Stimulated activated CD8-positive, alpha-beta memory T cell treated with anti-CD3 and anti-CD28 coated beads, Interleukin-4, amount 100 ng/mL, for 1 hour (primary cell): ENCODE data around the gene SFTPB.
"Not testable (repeated sequence)": the region's sequence is repeated elsewhere in the genome, so short reads cannot be mapped to it uniquely, and the experiment has no call there.

ENCODE experiments used
- DNase-seq, 2 donors: peaks; one replicate each; pipeline ENCODE4 v3.0.0-alpha.2; 2020; ENCODE audit warnings: low read depth in 2 of 2, low spot score in 1 of 2

The SFTPB gene

DNA sequence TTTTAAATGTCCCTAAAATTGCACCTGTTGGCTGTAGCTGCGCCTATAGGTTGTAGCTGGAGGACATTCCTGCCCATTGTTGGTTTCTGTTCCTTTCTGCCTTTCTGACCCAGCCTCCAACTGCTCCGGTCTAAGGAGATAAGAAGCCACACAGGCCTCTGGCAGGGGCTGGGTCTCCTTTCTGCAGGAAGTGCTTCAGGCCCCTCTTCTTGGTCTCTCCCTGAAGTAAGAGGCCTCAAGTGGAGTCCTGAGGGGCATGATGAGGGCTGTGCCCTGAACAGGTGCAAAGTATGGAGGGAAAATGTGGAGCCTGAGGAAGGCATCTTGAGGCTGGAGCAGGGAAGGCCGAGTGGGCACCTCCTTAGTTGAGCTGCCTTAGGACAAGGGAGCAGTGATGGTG is 10.4 kb upstream of the SFTPB start:
- DNase-seq, result no peak

DNA sequence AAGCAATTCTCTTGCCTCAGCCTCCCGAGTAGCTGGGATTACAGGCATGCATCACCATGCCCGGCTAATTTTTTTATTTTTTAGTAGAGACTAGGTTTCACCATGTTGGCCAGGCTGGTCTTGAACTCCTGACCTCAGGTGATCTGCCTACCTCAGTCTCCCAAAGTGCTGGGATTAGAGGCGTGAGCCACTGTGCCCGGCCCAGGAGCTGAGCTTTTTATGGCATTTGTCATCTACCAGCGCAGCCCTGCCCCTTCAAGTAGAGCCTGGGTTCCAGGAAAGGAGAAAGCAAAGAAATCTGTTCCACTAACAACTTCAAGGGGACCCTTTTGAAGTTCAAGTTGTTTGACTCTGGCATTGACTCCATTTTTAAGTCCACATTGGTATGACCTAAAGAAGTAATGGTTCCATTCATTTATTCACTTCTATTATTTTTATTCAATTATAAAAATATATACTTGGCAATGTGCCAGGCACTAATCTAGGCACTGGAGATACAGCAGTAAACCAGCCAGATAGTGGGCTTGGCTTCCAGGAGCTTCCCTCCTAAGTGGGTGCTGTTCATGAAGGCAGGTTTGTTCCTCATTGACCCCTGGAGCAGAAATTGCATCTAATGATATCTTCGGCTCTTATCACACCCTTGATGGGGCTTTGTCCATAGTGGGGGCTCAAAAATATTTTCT is 8.0 kb upstream of the SFTPB start:
- no peak for DNase-seq

DNA sequence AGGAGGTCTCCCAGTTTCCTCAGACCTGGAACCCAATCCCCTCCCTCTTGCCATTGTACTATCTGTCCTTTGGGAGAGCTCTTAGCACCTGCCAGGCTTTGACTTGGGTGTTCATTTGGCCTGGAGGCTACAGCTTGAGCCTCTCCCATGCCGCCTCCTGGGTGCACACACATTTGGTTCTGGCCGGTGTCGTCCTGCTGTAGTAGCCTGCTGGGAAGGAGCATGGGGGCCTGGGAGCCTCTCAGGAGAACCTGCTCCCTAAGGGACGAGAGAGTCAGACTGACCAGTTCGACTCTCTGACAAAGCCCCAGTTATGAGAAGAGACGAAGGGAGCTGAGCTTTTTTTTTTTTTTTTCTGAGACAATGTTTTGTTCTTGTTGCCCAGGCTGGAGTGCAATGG is 7.4 kb upstream of the SFTPB start:
- DNase-seq, result no peak

- DNase-seq, result no peak
These were observed 6.4 kb upstream of the SFTPB start for GRCh38 chr2:85674417-85674816.

- DNase-seq, result no peak
These were observed 5.8 kb upstream of the SFTPB start for GRCh38 chr2:85673716-85674375.

GRCh38 chr2:85672456-85672855 is 4.5 kb upstream of the SFTPB start:
- no peak for DNase-seq

- not testable (repeated sequence) for DNase-seq
These were observed 2.4 kb upstream of the SFTPB start for GRCh38 chr2:85670416-85670815.

GRCh38 chr2:85669549-85669948 is 1.6 kb upstream of the SFTPB start:
- no peak for DNase-seq

DNA sequence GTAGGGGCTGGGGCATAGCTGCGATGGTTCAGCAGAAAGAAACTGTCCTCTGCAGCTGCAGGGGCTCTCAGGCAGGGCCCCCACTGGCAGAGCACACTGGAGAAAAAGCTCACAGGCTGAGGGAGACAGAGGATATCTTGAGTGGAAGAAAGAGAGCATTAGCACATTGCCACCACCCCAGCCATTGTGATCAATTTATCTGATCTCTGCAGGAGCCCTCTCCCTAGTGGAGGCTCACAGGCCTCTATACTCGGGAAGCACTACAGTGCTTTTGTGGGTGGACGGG is 801 bp upstream of the SFTPB start:
- no peak for DNase-seq

DNA sequence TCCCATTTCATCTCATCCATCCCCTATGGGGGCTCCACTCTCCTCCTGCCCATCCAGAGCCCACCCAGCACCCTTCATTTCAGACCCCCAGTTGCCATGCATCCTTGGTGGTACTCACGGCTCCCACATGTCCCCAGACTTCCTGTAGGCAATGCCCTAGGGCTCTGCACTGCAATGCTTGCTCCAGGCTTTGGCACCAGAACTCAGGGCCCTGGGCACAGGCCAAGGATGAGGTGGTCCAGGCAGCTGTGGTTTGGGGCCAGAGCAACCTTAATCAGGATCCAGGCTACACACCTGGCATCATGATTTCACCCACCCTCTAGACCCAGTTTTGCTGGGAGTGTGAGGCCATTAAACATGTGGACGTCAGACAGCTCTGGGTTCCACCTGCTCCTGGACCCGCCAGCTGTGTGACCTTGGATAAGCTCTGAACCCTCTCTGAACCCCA is 414 bp downstream of the SFTPB start:
- no peak for DNase-seq

DNA sequence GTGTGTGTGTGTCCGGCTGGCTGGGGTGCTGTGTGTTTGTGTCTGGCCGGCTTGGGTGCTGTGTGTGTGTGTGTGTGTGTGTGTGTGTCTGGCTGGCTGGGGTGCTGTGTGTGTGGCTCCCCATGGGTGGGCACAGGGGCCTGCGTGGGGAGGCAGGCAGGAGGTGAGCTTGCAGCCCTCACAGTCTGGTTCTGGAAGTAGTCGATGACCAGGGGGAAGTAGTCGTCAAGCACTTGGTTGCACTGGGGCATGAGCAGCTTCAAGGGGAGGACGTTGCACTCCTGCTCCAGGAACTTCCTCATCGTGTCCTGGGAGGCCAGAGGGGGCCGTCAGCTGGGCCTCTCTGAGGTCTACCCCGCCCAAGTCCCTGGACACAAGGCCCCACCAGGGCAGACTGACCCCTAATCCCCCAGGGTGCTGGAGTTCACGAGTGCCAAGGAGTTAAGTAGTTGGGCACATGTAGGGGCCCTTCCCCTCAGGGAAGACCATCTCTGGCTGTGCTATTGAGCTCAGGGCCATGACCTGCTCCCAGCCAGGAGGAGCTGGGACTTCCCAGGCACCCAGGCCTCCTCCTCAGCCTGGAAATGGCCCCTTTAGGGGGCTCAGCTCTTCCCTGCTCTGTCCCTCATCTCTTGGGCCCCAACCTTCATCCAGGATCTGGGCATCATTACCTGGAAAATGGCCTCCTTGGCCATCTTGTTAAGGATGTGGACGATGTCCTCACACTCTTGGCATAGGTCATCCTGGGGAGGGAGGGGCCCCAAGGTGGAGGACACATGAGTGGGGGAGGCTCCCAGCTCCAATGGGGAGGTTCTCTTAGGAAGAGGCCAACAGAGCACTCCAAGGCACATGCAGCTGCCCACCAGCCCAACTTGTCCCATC is 1.3 kb downstream of the SFTPB start:
- DNase-seq, result no peak

- DNase-seq, result no peak
These were observed 2.0 kb downstream of the SFTPB start for GRCh38 chr2:85666016-85666415.

DNA sequence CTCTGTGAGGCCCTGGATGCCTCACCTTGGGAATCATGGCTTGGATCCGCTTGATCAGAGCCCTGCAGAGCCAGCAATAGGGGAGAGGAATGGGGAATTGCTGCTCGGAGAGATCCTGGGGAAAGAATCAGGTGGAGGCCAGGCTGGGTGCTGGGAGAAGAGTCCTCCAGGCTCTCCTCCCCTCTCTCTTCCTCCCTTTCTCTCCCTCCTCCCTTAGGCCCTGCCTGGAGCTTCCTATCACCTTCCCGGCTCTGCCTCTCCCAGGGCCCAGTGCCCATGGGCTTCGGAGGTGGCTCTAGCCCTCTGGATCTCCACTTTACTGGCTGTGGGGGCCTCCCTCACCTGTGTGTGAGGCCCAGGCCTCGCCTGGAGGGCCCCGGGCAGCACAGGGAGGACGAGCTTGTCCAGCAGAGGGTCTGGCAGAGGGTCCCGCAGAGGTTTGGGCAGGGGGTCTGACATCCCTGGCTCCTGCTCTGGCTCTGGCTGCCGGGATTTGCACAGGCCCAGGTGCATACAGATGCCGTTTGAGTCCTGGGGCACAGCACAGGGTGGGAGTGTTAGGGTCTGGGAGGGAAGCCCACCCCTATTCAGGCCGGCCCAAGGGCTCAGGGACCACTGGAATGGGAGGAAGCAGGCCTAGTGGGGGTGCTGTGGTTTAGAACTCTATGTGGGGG is 2.6 kb downstream of the SFTPB start:
- no peak for DNase-seq

DNA sequence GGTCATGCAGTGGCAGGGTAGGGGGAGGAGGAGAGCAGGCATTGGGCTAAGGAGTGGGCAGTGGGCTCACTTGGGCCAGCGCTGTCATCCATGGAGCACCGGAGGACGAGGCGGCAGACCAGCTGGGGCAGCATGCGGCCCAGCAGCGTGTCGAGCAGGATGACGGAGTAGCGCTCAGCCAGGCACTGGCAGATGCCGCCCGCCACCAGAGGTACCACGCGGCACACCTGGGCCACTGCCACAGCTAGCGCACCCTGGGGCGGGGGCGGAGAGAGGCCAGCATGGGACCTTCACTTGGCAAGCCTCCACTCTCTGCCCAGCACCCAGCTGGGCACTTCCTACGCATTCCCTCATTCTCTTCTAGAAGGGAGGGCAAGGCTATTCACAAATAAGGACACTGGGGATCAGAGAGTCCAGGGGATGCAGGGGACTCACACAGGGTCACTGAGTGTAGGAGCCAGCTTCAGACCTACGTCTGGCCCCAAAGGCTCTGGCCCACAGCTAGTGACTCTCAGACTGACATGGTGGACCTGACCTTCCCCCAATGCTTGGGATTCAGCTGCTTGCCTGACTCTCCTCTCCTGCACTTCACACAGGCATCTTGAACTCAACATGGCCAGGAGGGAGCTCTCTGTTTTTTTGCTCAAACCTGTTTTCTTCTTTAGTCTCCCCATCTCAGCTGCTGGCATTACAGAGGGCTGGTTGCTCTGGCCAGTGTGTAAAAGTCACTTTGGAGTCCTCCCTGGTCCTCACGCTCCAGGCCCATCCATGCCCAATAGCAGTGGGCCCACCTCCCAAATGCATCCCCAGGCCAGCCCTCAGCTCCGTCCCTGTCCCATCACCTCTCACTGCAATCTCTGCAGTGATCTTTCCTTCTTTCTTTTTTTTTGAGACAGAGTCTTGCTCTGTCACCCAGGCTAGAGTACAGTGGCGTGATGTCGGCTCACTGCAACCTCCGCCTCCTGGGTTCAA is 4.1 kb downstream of the SFTPB start:
- no peak for DNase-seq

GRCh38 chr2:85662899-85663593 is 5.0 kb downstream of the SFTPB start:
- no peak for DNase-seq

DNA sequence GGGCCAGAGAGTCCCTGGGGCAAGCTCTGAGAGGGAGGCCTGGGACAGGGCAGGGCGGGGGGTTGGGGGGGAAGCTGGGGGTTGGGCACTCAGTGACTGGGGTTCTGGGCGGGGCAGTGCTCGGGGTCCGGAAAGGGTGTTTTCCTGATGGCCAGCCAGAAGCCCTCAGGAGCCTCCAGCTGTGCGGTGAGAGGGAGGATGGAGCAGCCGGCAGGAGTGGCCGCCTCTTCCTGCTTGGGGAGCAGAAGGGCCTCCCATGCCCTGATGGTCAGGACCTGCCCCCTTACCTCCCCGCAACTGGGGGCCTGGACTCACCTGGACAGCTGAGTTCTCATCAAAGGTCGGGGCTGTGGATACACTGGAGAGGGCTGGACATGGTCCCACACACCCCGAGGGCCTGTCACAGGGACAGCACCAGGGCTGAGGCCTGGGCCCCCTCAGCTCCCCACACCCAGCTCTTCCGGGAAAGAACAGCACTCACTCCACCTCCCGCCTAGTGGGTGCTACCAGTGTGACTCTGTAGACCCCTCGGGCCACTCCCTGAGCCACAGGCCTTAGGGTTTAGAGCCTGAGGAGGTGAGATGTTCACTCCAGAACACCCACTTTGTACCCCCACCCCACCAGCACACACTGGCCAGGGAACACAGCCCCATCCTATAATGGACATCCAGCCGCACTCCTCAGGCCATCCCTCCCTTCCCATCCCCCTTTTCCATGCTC is 6.7 kb downstream of the SFTPB start:
- DNase-seq, result no peak

DNA sequence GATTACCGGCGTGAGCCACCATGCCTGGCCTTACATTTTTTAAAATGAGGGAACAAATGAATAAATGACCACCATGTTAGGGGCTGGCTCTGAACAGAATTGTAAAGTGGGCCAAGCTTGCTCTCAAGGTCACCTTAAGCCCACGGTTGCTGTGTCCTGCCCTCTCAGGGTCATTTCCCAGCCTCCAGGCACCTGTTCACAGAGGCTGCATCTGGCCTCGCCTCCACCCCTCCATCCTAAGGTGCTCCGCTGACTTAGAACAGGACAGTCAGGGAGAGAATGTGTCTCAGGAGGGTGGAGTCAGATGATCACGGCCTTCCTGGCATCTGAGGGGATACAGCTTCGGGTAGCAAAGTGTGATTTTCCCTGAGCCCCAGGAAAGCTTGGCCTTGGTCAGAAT is 7.3 kb downstream of the SFTPB start:
- DNase-seq, result no peak

GRCh38 chr2:85660301-85660700 is 7.7 kb downstream of the SFTPB start:
- not testable (repeated sequence) for DNase-seq

DNA sequence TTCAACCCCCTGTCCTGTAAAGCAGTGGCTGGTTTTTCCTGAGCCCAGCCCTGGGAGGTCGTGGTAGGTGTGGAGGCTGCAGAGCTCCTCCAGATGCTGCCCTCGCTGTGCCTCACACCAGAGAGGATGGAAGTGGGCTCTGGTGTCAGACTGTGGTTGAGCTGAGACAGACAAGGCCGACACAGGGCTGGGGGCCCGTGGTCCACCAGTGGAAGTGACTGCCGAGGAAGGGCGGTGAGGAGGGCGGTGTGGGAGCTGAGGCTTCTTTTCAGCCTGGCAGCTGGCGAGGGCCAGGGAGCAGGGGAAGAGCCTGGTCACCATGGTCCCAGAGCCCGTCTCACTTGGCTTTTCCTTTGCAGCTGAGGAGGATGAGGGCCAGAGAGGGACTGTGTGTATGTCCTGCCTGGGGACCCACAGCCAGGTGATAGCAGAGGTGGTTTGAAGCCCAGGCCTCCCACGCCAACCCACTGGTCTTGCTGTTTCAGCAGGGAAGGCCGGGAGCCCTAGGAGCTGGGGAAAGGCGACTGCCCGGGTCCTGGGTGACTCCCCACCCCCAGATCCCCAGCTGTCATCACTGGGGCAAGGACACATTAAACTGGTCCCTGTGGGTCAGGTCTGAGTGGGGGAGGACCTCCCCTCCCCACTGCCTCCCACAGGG is 8.5 kb downstream of the SFTPB start:
- DNase-seq, result no peak
